Measurements from ENCODE around the gene TMEM43. TPM values are rescaled to one million over a fixed set of nuclear protein-coding genes. Genes with fewer than 3 reads are reported as not detected.
A peak's percentile ranks its signal among the peaks of the same experiment; 100 is the strongest.

TMEM43 gene
- total and polyA plus RNA-seq, 2 of the 13 experiments (the other 11 are each of a cell fraction or from before 2014, with no cell fraction given): 48.9 to 50.5 TPM

GRCh38 chr3:14144423-14145075 lies 19.7 kb downstream of the TMEM43 start (continued):
- TF ChIP-seq ARID3A (IDR thresholded peaks at IDR 0.05; ENCODE audit: low read depth, low read length): peak; percentile 67; the same call in 1 of the 2 replicates
- no peak for TF ChIP-seq NONO (IDR thresholded peaks at IDR 0.05)
- TF ChIP-seq NONO (CRISPR knock-in tag; conservative IDR thresholded peaks at IDR 0.05): no peak
- TF ChIP-seq RFX3 (CRISPR knock-in tag; IDR thresholded peaks at IDR 0.05): peak; percentile 85
- TF ChIP-seq RCOR2 (CRISPR knock-in tag; IDR thresholded peaks at IDR 0.05): no peak; the same call in 1 of the 2 replicates
- no peak for TF ChIP-seq HBP1 (CRISPR knock-in tag; IDR thresholded peaks at IDR 0.05; ENCODE audit: low read depth)
- no peak for TF ChIP-seq STAG1 (CRISPR knock-in tag; IDR thresholded peaks at IDR 0.05)
- TF ChIP-seq, protein P1, sequence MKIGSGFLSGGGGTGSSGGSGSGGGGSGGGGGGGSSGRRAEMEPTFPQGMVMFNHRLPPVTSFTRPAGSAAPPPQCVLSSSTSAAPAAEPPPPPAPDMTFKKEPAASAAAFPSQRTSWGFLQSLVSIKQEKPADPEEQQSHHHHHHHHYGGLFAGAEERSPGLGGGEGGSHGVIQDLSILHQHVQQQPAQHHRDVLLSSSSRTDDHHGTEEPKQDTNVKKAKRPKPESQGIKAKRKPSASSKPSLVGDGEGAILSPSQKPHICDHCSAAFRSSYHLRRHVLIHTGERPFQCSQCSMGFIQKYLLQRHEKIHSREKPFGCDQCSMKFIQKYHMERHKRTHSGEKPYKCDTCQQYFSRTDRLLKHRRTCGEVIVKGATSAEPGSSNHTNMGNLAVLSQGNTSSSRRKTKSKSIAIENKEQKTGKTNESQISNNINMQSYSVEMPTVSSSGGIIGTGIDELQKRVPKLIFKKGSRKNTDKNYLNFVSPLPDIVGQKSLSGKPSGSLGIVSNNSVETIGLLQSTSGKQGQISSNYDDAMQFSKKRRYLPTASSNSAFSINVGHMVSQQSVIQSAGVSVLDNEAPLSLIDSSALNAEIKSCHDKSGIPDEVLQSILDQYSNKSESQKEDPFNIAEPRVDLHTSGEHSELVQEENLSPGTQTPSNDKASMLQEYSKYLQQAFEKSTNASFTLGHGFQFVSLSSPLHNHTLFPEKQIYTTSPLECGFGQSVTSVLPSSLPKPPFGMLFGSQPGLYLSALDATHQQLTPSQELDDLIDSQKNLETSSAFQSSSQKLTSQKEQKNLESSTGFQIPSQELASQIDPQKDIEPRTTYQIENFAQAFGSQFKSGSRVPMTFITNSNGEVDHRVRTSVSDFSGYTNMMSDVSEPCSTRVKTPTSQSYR (CRISPR knock-in tag; IDR thresholded peaks at IDR 0.05; ENCODE audit: borderline replicate concordance): no peak
- TF ChIP-seq, protein P2, sequence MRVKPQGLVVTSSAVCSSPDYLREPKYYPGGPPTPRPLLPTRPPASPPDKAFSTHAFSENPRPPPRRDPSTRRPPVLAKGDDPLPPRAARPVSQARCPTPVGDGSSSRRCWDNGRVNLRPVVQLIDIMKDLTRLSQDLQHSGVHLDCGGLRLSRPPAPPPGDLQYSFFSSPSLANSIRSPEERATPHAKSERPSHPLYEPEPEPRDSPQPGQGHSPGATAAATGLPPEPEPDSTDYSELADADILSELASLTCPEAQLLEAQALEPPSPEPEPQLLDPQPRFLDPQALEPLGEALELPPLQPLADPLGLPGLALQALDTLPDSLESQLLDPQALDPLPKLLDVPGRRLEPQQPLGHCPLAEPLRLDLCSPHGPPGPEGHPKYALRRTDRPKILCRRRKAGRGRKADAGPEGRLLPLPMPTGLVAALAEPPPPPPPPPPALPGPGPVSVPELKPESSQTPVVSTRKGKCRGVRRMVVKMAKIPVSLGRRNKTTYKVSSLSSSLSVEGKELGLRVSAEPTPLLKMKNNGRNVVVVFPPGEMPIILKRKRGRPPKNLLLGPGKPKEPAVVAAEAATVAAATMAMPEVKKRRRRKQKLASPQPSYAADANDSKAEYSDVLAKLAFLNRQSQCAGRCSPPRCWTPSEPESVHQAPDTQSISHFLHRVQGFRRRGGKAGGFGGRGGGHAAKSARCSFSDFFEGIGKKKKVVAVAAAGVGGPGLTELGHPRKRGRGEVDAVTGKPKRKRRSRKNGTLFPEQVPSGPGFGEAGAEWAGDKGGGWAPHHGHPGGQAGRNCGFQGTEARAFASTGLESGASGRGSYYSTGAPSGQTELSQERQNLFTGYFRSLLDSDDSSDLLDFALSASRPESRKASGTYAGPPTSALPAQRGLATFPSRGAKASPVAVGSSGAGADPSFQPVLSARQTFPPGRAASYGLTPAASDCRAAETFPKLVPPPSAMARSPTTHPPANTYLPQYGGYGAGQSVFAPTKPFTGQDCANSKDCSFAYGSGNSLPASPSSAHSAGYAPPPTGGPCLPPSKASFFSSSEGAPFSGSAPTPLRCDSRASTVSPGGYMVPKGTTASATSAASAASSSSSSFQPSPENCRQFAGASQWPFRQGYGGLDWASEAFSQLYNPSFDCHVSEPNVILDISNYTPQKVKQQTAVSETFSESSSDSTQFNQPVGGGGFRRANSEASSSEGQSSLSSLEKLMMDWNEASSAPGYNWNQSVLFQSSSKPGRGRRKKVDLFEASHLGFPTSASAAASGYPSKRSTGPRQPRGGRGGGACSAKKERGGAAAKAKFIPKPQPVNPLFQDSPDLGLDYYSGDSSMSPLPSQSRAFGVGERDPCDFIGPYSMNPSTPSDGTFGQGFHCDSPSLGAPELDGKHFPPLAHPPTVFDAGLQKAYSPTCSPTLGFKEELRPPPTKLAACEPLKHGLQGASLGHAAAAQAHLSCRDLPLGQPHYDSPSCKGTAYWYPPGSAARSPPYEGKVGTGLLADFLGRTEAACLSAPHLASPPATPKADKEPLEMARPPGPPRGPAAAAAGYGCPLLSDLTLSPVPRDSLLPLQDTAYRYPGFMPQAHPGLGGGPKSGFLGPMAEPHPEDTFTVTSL (CRISPR knock-in tag; IDR thresholded peaks at IDR 0.05; ENCODE audit: borderline replicate concordance): no peak
